ENCODE measurements around the gene FHL5.
"Not testable (repeated sequence)": the region's sequence is repeated elsewhere in the genome, so short reads cannot be mapped to it uniquely, and the experiment has no call there.

Gene FHL5

GRCh38 chr6:96611342-96611991 lies 48.5 kb downstream of the FHL5 start:
- DNase-seq = no peak

GRCh38 chr6:96613291-96613999 lies 50.5 kb downstream of the FHL5 start:
- DNase-seq = no peak

GRCh38 chr6:96620851-96621250 lies 57.9 kb downstream of the FHL5 start:
- no peak for DNase-seq

- DNase-seq = no peak
Measured at GRCh38 chr6:96621983-96622382, 59.1 kb downstream of the FHL5 start.

GRCh38 chr6:96624957-96625356 lies 62.0 kb downstream of the FHL5 start:
- no peak for DNase-seq

- peak in 1 of 2 donors; percentile 24 for DNase-seq
Measured at GRCh38 chr6:96626759-96627364, 63.9 kb downstream of the FHL5 start.

GRCh38 chr6:96631248-96631647 lies 68.3 kb downstream of the FHL5 start:
- DNase-seq = no peak

GRCh38 chr6:96637979-96638378 lies 75.1 kb downstream of the FHL5 start:
- DNase-seq = not testable (repeated sequence)

- DNase-seq = no peak
Measured at GRCh38 chr6:96645106-96645505, 82.2 kb downstream of the FHL5 start.

- DNase-seq = no peak
Measured at GRCh38 chr6:96649926-96650325, 87.0 kb downstream of the FHL5 start.

GRCh38 chr6:96651816-96652215 lies 88.9 kb downstream of the FHL5 start:
- no peak for DNase-seq

- DNase-seq = no peak
Measured at GRCh38 chr6:96652552-96652951, 89.6 kb downstream of the FHL5 start.

- no peak for DNase-seq
Measured at GRCh38 chr6:96653181-96653580, 90.3 kb downstream of the FHL5 start.

- no peak for DNase-seq
Measured at GRCh38 chr6:96656567-96656966, 93.6 kb downstream of the FHL5 start.

GRCh38 chr6:96657344-96657743 lies 94.4 kb downstream of the FHL5 start:
- DNase-seq = no peak

- no peak for DNase-seq
Measured at GRCh38 chr6:96659084-96659845, 96.3 kb downstream of the FHL5 start.

Data from CD4-positive, alpha-beta T cell treated with Interleukin-1 beta for 1 hour (primary cell).